ENCODE data around the gene MME.

DNA sequence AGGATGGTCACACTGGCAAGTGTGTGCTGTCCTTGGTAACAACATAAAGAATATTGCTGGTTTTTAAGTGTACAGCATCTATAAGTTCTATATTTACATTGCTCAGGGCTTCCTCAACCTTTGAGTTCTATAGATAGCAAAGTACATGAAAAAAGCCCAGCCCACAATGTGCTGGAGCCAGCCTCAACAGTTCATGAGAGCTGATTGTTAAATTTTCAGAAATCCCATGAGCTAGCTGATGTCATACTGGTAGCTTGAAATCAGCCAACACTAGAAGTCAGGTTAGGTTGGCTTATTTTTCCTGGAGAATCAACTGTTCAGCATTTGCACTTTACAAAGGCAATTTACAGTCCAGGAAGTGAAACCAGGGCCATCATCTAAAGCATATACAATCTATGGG lies 110.6 kb downstream of the MME start:
- TF ChIP-seq POLR2A (IDR thresholded peaks at IDR 0.05; ENCODE audit: low read depth, low read length) (no peak), CEBPB (IDR thresholded peaks at IDR 0.05; ENCODE audit: low read depth, low read length) (no peak), SMC3 (IDR thresholded peaks at IDR 0.05; ENCODE audit: low read depth, low read length) (no peak), FOS (IDR thresholded peaks at IDR 0.05; ENCODE audit: low read depth, low read length) (no peak)
- TF ChIP-seq, protein P1, sequence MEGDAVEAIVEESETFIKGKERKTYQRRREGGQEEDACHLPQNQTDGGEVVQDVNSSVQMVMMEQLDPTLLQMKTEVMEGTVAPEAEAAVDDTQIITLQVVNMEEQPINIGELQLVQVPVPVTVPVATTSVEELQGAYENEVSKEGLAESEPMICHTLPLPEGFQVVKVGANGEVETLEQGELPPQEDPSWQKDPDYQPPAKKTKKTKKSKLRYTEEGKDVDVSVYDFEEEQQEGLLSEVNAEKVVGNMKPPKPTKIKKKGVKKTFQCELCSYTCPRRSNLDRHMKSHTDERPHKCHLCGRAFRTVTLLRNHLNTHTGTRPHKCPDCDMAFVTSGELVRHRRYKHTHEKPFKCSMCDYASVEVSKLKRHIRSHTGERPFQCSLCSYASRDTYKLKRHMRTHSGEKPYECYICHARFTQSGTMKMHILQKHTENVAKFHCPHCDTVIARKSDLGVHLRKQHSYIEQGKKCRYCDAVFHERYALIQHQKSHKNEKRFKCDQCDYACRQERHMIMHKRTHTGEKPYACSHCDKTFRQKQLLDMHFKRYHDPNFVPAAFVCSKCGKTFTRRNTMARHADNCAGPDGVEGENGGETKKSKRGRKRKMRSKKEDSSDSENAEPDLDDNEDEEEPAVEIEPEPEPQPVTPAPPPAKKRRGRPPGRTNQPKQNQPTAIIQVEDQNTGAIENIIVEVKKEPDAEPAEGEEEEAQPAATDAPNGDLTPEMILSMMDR (conservative IDR thresholded peaks at IDR 0.05; ENCODE audit: low read depth, low read length), result no peak
- TF ChIP-seq, protein P2, sequence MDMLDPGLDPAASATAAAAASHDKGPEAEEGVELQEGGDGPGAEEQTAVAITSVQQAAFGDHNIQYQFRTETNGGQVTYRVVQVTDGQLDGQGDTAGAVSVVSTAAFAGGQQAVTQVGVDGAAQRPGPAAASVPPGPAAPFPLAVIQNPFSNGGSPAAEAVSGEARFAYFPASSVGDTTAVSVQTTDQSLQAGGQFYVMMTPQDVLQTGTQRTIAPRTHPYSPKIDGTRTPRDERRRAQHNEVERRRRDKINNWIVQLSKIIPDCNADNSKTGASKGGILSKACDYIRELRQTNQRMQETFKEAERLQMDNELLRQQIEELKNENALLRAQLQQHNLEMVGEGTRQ (IDR thresholded peaks at IDR 0.05; ENCODE audit: low read depth, low read length), result no peak
